IMR-90 (cell line): ENCODE data around the gene CTNNA2.

Experiments
- CEBPB ChIP-seq: IDR thresholded peaks from 2 replicates; pipeline ENCODE4 v1.6.1; 2012; ENCODE audit warnings: low read depth, low read length, improper control_type of control experiment
- CHD1 ChIP-seq: IDR thresholded peaks from 2 replicates; pipeline ENCODE4 v1.6.1; 2012; ENCODE audit warnings: low read depth, low read length, improper control_type of control experiment
- CTCF ChIP-seq: conservative IDR thresholded peaks from 2 replicates; pipeline ENCODE4 v1.5.1; 2012; ENCODE audit warnings: mild to moderate bottlenecking, low read depth, low read length, improper control_type of control experiment
- ELK1 ChIP-seq: fragments of 150-350 bp; IDR thresholded peaks from 2 replicates; pipeline ENCODE4 v1.6.1; 2016; ENCODE audit warnings: low read depth, mild to moderate bottlenecking, low read length, moderate library complexity, borderline replicate concordance
- FOS ChIP-seq: fragments of 150-350 bp; IDR thresholded peaks from 2 replicates; pipeline ENCODE4 v1.6.1; 2016; ENCODE audit warnings: low read depth, low read length
- MAZ ChIP-seq: IDR thresholded peaks from 2 replicates; pipeline ENCODE4 v1.6.1; 2012; ENCODE audit warnings: low read depth, mild to moderate bottlenecking, low read length, improper control_type of control experiment, moderate library complexity, borderline replicate concordance
- MXI1 ChIP-seq: IDR thresholded peaks from 2 replicates; pipeline ENCODE4 v1.6.1; 2012; ENCODE audit warnings: low read depth, mild to moderate bottlenecking, low read length, moderate library complexity, borderline replicate concordance
- POLR2A ChIP-seq: IDR thresholded peaks from 2 replicates; pipeline ENCODE4 v1.6.1; 2012; ENCODE audit warnings: mild to moderate bottlenecking, low read depth, low read length
- RAD21 ChIP-seq: IDR thresholded peaks from 2 replicates; pipeline ENCODE4 v1.6.1; 2012; ENCODE audit warnings: low read length, improper control_type of control experiment
- RCOR1 ChIP-seq: IDR thresholded peaks from 2 replicates; pipeline ENCODE4 v1.6.1; 2012; ENCODE audit warnings: mild to moderate bottlenecking, low read length, improper control_type of control experiment; ENCODE audit not compliant: insufficient replicate concordance
- RFX5 ChIP-seq: IDR thresholded peaks from 2 replicates; pipeline ENCODE4 v1.8.0; 2012; ENCODE audit warnings: low read depth, mild to moderate bottlenecking, low read length, moderate library complexity
- SMC3 ChIP-seq: fragments of 150-350 bp; IDR thresholded peaks from 2 replicates; pipeline ENCODE4 v1.6.1; 2016; ENCODE audit warnings: low read depth, mild to moderate bottlenecking, antibody characterized with exemption, low read length, moderate library complexity
- USF2 ChIP-seq: fragments of 150-350 bp; IDR thresholded peaks from 2 replicates; pipeline ENCODE4 v1.6.1; 2017; ENCODE audit warnings: mild to moderate bottlenecking, antibody characterized with exemption, low read length, low read depth

- TF ChIP-seq USF2: no peak
- no peak for TF ChIP-seq CTCF
- no peak for TF ChIP-seq ELK1
- TF ChIP-seq FOS: no peak
- TF ChIP-seq MXI1: no peak
- no peak for TF ChIP-seq MAZ
- TF ChIP-seq SMC3: no peak
- TF ChIP-seq POLR2A: no peak
- no peak for TF ChIP-seq RAD21
- no peak for TF ChIP-seq RCOR1
- no peak for TF ChIP-seq RFX5
- TF ChIP-seq CHD1: no peak
- no peak for TF ChIP-seq CEBPB
These were observed 704.6 kb downstream of the CTNNA2 start for GRCh38 chr2:80217446-80217845.
